NCI-H146 (cell line): ENCODE data around the gene DGKB.

Experiments
- DNase-seq: peaks from one replicate; lab custom pipeline; 2025; lab: John Stamatoyannopoulos, UW

Gene DGKB

GRCh38 chr7:14760730-14761478, 141.6 kb downstream of the DGKB start:
- no peak for DNase-seq

- no peak for DNase-seq
These were observed 142.8 kb downstream of the DGKB start for GRCh38 chr7:14759785-14760184.

- peak; percentile 65 for DNase-seq
These were observed 147.9 kb downstream of the DGKB start for GRCh38 chr7:14754631-14755030.

DNA sequence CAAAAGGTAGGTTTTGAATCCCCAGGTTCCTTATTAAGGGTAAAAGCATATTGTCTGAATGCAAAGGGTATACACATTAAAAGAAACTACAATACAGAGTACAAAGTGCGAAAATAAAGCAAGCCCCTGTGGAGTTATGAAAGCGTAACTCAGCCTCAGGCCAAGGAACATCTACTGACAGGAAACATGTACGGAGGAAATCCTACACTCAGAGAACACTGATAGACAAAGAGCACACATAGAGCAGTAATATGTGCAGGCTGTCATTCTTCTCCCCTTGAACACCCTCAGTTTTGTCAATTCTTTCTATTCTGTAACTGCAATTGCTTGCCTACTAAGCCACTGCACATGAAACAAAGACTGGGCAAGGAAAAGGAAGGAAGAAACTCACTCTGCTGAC, 150.2 kb downstream of the DGKB start:
- DNase-seq, result peak; percentile 82

DNA sequence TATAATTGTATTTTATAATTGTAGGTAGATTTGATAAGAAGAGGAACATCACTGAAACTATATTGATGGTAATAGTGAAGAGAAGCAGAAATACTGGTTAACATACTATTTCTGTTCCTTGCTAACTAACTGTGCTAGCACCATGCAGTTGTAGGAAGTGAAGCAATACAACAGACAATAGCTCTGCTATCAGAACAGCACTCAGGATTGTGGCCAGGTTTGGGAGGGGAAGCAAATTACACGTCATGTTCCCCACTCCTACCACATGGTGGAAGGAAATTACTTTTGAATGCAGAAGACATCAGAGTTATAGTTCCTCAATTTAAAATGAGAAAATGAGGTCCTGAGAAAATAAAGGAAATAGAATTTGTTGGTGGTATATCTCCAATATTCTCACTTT, 151.1 kb downstream of the DGKB start:
- peak; percentile 37 for DNase-seq

DNA sequence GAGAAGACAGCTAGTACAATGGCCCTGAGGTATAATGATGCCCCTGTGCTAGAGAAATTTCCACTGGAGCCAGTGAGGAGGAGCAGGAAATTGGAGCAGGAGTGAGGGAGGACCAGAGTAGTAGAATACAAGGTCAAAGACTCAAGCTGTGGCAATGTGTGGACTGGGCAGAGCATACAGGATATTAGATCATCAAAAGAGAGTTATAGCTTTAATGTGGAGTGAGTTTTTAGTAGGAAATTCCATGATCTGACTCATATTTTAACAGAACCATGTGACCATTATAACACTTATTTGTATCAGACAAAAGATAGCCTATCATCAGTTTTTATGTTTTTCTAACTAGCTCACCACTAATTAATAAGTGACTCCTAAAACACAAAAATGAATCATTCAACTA, 154.1 kb downstream of the DGKB start:
- DNase-seq, result no peak

- DNase-seq, result no peak
These were observed 154.8 kb downstream of the DGKB start for GRCh38 chr7:14747701-14748100.

GRCh38 chr7:14745076-14745475, 157.5 kb downstream of the DGKB start:
- DNase-seq, result no peak

DNA sequence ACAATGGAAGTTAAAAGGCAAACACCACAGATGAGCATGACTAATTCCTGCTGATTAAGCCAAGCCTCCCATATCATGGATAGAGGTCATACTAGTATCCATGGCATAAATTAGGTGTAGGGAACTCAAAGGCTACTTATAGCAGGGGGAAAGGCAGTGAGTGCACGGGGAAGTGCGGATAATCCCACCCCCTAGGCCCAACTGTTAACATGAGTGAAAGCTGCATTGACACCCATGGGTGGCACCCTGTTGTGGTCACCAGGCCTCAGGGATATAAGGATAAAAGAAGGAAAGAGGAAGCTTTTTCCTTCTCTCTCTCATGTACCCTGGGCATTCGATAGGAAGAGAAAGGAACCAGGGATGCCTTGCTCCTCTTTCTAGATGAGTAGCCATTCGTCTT, 161.9 kb downstream of the DGKB start:
- DNase-seq, result no peak

DNA sequence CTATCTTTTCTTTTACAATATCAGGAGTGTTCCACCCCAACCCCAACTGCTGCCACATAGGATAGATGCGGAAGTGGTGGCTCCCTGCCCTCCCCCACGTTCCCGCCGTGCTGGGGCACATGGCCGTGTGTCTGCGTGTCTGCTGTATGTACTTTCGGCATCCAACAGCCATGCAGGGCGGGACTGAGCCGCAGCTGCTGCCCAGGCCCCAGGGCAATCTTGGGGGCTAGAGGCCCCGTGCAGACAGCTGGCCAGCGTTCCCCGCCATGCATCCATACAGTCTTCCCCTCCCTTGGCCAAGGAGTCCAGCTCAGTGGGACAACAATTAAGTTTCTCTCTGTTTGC, 162.7 kb downstream of the DGKB start:
- DNase-seq, result no peak

- DNase-seq, result no peak
These were observed 163.2 kb downstream of the DGKB start for GRCh38 chr7:14739168-14739840.

- DNase-seq, result no peak
These were observed 164.5 kb downstream of the DGKB start for GRCh38 chr7:14738086-14738485.

- no peak for DNase-seq
These were observed 167.7 kb downstream of the DGKB start for GRCh38 chr7:14734839-14735321.

DNA sequence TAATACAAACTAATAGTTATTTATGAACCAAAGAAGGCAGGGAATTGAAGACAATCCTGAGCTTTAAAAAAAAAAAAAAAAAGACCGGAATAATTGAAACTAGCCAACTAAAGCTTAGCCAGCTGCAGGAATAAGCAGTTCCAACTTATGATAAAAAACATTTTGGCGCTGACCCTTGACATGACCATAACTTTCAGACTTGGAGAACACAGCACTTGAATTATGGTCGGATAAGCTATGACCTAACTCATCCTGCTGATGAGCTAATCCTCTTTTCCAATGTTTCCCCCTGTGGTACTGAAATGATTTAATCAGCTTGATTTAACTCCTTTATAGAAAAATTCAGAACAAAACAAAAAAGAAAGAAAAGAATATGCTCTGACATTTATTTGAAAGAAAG, 181.8 kb downstream of the DGKB start:
- no peak for DNase-seq

DNA sequence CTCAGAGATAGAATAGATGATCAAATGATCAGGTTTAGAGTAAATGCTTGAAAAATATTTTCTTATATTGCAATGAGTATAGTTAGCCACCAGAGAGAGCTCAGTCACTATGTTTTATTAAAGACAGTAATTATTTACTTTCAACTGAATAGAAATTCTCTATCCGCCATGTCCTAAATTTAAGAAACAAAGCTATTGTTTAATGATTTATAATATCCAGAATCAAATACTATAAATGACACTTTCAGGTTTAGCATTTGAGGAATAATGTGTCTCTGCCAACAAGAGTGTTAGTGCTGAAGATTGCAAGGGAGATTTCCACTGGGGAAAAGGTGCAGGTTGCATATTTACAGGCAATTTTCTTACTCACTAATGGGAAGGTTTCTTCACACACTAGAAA, 184.7 kb downstream of the DGKB start:
- DNase-seq, result peak; percentile 37

DNA sequence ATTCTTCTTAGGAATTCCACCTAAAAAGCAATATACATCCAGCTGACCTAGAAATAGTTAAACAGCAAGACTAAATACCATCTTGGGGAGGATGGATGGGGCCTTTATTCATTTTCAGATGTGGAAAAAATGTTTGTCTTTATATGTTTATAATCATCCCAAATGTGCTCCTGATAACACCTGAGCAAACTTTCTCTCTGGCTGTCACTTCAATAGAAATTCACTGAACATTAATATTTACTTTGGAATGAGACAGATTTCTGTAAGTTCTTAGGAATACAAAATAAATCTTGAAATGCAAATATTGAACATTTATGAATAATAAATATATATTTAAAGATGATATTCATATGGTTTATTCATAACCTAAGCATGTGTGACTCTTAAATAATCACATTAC, 185.4 kb downstream of the DGKB start:
- no peak for DNase-seq

DNA sequence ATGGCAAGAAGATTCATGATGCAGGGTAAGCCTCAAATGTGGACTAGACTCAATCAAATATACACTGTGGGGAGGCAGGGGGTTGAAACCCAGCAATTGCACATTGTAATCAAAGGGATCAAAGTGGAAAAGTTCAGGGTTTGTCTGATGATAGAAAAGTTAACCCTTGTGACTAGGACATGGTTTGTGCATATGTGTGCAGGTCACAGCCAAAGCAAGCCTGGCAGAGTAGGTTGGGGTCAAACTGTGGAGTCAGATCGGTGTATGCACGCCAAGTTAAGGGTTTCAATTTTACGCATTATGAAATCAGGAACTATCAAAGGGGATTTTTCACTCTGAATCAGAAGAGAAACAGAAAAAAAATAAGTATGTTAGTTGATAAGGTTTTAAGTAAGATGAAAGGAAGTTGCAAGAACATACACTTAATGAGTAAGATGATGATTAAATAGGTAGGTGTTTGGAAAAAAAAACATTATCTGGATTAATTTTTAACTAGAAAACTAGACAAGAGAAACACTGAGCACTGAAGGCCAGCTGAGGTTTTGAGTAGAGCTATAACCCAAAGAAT, 188.3 kb downstream of the DGKB start:
- no peak for DNase-seq

DNA sequence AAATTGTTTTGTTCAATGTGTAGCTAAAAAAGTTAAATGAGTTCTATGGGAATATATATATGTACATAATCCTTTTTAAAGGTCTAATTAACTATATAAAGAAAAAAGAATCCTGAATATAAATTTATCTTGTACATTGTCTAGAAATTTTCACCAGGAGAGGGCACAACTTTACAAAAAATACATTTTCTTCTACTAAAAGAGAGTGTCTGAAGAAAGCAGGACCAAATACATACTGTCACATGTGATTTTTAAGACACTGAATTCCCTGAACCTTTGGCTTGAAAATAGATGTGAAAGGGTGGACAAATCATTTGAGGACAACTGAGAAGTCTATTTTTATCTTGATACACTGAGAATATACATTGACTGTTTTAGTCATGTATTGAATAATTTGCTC, 204.3 kb downstream of the DGKB start:
- DNase-seq, result no peak

DNA sequence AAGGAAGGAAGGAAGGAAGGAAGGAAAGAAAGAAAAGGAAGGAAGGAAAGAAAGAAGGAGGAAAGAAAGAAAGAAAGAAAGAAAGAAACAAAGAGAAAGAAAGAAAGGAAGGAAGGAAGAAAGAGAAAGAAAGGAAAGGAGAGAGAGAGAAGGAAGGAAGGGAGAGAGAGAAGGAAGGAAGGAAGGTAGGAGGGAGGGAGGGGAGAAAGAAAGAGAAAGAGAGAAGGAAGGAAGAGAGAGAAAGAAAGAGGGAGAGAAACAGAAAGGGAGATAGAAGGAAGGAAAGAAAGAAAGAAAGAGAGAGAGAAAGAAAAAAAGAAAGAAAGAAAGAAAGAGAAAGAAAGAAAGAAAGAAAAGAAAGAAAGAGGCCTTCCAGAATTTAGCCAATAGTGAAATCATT, 204.9 kb downstream of the DGKB start:
- no peak for DNase-seq

- DNase-seq, result peak; percentile 43
These were observed 210.9 kb downstream of the DGKB start for GRCh38 chr7:14691597-14692203.

DNA sequence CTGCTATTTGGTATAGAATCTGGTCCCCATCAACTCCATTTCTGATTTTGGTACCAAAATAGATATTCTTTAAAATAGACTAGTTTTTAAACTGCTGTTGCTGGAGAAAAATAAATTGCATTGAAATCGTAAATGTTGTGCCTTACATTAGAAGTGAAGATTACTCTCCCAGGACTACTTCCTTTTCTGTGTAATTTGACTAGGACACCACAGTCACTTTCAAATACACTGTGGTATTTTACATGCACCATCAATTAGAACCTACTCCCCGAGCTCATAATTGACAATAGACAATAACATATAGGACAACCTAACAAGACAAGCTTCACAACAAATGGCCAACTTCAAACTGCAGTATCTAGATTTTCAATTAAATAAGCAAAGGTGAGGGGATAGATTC, 211.5 kb downstream of the DGKB start:
- no peak for DNase-seq

- DNase-seq, result no peak
These were observed 212.1 kb downstream of the DGKB start for GRCh38 chr7:14690486-14690885.

DNA sequence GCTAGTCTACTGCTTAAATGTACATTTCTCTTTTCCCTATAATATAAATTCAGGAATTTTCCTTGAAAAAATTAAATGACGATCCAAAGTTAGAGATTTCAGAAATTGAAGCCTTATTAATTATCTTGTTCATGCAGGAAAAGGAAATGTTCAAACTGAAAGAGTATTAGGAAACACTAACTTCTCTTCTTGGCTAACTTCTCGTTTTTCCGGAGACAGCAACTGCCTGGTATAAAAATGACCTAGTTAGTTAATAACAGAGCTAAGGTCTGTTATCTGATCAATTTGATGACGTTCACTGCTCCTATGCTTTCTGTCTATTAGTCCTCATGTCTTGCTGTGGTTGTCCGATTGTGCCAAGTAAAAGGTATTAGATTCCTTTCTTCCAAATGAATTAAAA, 212.5 kb downstream of the DGKB start:
- no peak for DNase-seq
